CD4-positive, alpha-beta T cell treated with Interleukin-1 beta for 1 hour (primary cell): ENCODE measurements around the gene TNFRSF18.
A peak's percentile ranks its signal among the peaks of the same experiment; 100 is the strongest.

Experiments used
- DNase-seq, 2 donors: peaks; one replicate each; pipeline ENCODE4 v3.0.0-alpha.2; 2020 to 2022

The TNFRSF18 gene

DNA sequence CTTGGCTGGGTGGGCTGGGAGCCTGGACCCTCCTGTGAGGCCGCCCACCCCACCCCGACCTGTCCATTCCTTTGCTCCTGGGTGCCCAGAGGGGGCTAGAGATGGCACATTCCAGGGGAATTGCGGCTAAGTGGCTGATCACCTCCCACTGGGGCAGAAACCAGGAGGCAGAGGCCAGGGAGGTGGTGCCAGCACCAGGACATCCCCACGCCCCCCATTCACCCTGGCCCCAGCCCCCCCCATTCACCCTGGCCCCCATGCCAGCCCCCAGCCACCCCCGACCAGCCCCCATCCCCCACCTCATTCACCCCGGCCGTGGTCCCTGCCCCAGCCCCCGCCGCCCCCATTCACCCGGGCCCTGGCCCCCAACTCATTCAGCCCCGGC lies 33.9 kb upstream of the TNFRSF18 start:
- no peak for DNase-seq

DNA sequence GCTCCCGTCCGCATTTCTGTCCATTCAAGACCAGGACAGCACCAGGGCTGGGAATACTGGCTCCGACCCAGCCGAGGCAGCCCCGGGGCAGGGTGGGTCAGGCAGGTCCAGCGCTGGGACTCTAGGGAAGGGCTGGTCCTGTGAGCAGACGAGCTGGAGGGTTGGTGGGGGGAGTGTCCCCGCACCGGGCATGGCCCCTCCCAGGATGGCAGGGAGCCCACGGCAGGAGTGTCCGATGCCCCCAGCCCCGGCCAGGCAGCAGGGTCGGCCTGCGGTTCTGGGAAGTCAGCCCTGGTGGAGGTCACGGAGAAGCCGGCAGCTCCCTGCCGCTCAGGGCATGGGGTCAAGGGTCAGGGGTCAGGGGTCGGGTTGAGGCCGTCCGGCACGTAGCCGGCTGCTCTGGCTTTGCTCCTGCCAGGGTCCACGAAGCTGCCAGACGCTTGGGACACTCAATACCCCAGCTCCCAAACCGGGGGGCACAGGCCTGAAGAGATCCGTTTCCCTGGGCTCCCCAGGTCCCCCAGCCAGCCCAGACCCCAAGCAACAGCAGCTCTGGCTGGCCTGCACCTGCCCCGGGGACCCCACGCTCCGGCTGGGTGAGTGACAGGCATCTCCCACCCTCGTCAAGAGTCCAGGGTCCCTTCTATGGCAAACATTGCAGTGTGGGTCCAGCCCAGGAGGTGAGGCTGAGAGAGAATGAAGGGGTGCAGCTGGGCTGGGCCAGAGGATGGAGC lies 33.4 kb upstream of the TNFRSF18 start:
- no peak for DNase-seq

DNA sequence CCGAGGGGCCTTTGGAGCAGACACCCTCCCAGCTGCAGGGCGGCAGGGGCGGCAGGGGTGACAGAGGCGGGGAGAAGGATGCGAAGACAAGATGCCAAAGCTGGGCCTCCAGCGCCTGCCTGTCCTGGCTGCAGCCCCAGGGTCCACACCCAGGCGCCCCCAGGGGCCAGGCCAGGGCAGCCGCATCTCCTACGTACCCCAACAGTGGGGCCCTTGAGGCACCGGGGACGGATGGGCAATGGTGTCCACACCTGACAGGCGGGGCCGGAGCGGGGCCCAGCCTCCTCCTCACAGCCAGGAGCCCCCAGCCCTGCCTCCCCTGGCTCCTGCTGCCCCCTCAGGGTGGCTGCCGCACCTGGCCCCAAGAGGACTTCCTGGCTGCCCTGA lies 32.8 kb upstream of the TNFRSF18 start:
- no peak for DNase-seq

DNA sequence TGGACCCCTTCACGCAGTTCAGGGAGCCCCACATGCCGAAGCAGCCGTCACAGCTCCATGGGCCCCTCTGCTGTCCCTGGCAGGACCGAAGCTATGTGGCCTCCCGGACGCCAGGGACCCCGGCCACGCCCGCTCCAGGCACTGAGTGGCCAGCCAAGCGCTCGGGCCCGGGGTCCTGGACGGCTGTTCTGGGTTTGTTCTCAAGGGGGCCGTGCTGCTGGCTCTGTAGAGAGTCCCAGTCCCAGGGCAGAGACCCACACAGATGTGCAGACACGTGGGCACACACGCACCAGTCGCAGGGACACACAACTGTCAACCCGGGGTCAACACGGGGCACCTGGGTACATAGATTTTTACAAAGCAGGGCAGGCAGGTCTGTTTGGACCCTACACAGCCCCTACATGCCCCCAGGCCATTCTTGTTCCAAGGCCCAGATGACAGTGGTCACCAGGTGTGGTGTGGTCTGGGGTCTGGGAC lies 32.3 kb upstream of the TNFRSF18 start:
- DNase-seq, result no peak

DNA sequence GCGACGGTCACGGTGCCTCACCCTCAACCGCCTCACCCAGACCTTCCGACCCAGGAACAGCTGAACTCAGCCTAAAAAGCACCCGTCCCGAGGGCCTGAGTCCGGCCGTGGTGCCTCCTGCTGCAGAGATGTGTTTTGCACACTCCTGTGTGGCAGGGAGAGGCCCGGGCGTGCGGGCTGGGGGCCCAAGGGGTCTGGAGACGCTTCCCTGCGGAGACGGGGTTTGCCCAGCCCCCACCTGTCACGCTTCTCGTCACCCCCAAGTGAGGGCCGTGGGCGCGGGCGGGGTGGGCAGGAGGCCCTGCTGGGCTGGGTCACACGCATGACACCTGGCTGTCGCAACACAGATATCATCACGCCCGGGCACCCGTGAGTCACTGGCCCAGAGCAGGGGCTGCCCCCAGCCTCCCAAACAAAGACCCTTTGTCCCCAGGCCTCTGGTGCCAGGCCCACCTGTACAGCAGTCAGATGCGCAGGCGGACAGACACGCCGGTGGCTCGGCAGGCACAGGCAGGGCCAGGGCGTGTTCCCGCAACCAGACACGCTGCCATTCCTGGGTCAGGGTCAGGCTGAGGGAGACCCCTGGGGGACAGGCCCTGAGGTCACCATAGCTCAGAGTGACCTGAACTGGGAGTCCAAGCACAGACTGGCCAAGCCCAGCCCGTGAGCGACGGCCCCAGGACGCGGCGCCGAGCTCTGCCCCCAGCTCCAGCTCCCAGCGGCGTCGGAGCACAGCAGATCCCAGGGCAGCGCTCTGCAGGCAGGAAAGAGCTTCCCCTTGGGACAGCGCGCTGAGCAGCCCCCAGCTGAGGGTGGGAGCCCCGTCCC lies 31.7 kb upstream of the TNFRSF18 start:
- DNase-seq, result no peak

DNA sequence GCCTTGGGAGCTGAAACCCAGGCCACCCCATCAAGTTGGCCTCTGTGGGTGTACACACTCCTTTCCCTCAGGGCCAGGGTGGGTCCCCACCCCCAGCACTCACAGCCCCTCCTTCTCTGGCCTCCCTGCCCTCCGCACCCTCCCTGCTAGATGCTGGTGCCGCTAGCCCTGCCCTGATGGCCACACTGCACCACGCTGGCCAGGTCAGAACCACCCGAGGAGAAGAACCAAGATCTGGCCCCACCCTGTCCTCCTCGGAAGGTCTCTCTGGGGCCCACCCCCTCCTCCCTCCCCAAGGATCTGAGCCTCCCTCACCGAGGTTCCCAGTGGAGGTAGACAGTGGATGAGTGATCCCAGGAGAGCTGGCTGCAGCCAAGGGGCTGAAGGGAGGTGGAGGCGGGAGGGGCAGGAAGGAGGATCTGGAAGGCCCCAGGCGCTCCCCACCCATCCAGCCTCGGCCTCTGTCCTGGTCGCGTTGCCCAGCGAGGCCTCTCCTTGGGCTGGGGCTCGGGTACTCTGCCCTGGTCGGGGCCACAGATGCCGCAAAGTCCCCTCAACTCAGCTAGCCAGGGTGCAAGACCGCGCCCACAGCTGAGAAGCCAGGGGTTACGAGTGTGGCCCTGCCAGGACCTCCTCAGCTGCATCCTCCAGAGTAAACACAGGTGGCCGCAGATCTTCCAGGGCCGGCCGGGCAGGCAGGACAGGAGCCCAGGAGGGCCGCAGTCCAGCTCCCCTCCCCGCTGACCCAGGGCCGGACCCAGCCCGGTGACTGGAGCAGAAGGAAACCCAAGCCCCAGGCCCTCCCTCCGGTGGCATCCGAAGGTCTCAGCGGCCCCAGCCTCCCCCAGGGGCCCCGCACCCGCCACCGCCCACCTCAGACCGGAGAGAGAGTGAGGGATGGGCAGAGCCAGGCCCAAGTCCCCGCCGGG lies 30.8 kb upstream of the TNFRSF18 start:
- no peak for DNase-seq

DNA sequence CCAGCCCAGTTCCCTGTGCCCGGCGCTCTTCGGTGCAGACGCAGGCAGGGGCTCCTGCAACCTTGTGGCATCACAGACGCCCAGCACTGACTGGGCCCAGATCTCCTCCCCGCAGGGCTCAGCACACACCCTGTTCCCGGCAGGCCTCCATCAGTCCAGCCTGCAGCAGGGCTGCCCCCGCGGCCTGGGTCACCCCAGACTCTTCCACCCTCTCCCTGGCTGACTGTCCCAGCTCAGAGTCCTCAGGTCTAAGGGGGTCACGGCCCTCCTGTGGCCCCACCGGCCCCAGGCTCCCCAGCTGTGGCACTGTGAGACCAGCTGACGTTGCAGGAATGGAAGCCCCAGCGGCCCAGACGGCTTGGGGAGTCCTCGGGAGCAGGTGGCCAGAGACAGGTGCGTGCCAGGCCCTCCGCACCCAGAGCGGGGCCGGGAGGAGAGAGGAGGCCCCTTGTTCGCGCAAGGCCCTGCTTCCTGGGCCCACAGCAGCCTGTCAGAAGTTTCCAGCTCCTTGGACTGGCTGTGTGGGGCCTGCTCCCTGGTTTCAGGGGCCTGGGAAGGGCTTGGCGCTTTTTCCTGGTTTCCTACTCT lies 29.9 kb upstream of the TNFRSF18 start:
- no peak for DNase-seq

DNA sequence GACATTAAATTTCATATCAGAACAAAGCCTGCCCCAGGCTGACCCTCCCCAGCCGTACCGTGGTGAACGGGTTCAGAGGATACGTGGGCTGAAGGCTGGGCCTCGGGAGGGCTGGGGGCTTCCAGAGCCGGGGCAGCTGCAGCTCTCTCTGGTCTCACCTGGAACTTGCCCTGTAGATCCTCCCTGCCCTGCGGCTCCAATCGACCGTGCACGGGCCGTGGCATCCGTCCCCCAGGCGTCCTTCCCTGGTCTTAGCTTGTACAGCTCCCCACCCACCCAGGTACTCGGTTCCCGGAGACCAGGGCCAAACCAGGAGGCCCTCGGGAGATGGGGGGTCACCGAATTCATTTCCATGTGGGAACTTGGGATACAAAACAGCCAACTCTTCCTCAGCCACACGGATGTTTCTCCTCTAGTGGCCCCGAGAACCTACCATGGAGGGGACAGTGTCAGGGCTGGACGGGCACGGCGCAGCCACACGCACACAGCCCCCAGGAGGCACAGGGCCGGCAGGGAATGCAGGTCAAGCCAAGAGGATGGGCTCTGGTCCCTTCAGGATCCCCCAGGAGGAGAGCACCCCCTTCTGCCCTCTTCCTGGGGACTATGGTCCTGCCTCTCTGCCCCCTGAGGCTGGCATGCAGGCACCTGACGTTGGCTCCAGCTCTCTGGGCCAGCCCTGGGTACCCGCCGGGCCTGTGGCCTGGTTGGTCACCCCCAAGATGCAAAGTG lies 28.8 kb upstream of the TNFRSF18 start:
- DNase-seq, result no peak

DNA sequence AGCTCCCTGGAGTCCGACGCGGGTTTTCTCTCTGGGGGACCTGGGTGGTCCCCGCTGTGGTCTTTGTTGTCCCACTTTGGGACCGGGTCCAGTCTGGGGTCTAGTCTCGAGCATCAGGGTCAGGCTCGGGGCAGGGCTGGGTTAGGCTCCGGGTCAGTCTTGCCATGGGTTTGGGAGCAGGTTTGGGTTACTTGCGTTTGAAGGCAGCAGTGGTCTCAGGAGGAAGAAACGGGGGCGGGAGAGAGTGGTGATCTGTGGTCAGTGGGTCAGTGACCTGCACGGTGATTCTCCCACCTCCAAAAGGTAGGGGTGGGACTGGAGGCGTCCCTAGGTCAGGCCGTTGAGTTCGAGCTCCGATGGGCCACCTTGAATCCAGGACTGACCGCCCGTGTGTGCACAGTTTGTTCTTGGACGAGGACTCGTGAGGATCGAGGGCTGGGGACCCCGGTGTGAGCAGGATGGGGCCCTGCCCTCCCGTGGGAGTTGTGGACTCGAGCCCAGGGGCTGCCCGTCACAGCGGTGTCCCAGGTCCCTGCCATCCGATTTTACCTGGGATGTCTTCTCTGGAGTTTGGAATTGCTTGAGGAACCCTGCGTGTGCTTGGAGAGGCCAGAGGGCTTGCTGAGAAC lies 27.9 kb upstream of the TNFRSF18 start:
- DNase-seq, result no peak

DNA sequence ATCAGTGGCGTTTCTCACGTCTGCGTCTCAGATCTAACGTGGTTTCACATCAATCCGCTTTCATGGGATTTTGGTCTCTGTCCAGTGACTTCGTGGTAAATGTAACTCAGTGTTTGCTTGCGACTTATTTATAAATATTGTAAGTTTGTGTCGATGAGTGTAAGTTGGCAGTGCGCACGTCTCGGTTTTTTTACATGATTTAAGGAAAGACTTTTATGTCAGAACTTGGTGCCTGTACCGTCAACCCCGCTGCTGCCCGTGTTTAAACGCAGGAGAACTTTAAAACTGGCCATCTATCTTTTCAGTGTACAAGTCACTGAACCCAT lies 27.1 kb upstream of the TNFRSF18 start:
- DNase-seq, result no peak

DNA sequence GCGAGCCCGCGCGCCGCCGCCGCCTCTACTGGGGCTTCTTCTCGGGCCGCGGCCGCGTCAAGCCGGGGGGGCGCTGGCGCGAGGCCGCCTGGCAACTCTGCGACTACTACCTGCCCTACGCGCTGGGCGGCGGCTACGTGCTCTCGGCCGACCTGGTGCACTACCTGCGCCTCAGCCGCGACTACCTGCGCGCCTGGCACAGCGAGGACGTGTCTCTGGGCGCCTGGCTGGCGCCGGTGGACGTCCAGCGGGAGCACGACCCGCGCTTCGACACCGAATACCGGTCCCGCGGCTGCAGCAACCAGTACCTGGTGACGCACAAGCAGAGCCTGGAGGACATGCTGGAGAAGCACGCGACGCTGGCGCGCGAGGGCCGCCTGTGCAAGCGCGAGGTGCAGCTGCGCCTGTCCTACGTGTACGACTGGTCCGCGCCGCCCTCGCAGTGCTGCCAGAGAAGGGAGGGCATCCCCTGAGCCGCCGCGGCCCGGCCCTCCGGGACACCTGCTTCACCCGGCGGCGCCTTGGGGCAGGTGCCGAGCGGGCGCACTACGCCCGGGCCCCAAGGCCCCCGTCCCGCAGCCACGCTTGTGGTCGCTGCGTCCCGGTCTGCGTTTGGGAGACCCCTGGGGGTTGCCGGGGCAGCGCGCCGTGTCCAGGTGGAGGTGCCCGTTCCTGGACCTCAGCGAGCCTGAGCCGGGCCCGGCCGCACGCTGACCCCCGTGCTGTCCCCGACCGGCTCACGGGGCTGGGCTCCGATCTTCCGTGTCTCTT lies 26.6 kb upstream of the TNFRSF18 start:
- DNase-seq, result no peak

DNA sequence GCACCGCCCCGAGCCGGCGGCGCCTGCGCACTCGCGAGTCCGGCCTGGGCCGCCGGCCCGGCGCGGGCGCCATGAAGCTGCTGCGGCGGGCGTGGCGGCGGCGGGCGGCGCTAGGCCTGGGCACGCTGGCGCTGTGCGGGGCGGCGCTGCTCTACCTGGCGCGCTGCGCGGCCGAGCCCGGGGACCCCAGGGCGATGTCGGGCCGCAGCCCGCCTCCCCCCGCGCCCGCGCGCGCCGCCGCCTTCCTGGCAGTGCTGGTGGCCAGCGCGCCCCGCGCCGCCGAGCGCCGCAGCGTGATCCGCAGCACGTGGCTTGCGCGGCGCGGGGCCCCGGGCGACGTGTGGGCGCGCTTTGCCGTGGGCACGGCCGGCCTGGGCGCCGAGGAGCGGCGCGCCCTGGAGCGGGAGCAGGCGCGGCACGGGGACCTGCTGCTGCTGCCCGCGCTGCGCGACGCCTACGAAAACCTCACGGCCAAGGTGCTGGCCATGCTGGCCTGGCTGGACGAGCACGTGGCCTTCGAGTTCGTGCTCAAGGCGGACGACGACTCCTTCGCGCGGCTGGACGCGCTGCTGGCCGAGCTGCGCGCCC lies 25.9 kb upstream of the TNFRSF18 start, which contains the start of gene B3GALT6:
TSS of gene B3GALT6 (plus strand) at position 30 of the 588 bp plus-strand sequence. CDS start at position 72, 42 bp downstream.
- DNase-seq, result no peak

DNA sequence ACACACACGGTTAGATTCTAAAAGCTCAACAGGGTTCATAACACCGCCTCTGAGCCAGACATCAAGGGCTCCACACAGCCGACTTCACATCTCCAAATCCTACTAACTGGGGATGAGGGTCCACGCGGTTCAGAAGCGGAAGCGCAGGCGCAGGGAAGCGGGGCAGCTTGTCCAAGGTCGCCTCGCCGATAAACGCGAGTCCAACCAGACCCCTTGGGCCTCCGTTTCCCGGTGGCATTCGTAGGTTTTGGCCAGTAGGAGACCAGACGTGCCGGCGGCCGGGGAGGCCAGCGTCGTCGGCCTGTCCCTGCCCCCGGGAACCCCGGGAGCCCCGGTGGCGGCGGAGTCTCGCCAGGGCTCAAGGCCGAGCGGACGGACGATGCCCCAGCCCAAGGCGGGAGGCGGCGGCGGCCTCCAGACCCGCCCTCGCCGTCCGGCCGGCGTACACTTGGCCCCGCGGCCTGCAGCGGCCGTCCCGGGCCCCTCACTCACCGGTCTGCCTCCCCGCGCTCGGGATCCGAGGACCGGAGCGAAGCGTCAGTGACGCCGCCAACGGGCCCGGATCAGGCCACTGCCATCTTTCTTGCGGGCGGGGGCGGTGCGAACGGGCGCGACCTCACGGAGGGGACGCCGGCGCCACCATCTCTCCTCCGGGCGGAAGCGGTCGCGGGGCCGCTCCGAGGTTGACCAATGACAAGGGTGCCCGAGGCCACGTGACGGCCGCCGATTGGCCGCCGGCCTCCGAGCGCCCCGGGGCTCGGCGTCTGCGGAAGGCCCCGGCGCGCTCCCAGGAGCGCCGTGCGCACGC lies 25.2 kb upstream of the TNFRSF18 start, which contains the start of gene SDF4:
TSS of gene SDF4 (minus strand) at position 602 of the 808 bp plus-strand sequence. CDS start 3,229 bp downstream, outside the sequence.
- peak; percentile 97 to 98 for DNase-seq

DNA sequence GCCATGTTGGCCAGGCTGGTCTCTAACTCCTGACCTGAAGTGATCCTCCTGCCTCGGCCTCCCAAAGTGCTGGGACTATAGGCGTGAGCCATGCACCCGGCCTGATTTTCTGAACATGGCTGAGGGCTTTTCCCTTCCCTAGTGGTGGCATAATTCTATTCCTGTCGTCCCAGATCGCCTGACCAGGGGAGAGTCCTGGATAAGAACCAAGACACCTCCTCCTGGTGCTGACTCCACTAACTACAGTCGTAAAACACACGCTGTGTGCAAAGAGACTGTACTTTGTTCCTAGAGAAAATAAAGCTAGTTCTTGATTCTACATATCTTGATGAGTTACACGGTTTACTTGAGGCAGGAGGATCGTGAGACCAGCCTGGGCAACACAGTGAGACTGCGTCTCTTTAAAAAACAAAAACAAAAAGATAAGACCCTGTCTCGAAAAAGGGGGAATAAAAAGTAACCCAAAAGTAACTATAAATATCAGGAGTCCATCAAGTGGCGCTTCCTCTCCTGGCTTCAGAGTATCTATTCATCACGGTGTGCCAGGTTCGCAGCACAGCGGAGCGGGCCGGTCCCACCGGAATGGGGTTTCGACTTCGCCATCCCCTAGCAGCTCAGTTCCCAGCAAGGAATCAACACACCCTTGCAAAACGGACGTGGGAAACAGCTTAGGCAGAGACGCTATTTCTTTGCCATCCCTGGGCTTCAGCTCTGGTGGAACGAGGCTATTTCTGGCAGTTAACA lies 24.4 kb upstream of the TNFRSF18 start:
- no peak for DNase-seq

DNA sequence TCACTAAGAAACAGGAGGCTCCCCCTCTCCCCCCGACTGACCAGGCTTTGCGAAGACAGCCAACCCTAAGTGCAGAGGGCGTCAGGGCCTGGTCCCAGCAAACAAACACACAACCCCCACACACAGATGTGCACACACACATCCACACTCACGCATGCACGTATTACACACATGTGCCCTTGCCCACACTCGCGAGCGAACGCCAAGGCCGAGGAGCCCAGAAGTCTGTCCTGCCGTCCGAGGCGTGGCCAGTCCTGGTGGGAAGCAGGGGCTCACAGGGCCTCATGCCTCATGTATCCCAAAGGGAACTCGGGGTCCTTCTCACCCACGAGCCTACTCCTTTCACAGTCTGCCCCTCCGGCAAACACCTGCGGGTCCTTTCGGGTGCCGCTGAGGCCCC lies 23.4 kb upstream of the TNFRSF18 start:
- no peak for DNase-seq

DNA sequence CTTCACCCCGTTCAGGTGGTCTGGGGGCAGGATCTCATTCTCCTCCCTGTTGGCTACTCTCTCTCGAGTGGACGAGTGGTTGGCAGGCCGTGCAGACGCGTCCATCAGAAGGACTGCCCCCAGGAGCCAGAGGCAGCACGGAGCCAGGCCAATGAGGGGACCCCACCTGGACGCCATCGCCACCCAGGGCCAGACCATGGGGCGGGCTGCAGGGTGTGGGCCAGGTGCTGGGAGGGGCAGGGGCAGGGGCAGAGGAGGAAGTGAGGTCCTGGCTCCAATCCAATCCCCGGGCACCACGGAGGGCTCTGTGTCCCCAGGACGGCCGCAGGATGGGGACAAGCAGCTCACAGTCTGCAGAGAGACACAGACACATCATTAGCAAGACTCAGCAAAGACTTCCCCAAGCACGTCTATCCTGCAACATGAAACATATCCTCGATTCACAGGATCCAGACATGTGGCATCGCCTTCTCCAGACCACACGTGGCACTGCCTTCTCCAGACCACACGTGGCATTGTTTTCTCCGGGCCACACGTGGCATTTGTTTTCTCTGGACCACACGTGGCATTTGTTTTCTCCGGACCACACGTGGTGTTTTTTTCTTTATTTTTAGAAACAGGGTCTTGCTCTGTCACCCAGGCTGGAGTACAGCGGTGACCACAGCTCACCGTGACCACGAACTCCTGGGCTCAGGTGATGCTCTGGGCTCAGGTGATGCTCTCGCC lies 22.4 kb upstream of the TNFRSF18 start:
- no peak for DNase-seq

DNA sequence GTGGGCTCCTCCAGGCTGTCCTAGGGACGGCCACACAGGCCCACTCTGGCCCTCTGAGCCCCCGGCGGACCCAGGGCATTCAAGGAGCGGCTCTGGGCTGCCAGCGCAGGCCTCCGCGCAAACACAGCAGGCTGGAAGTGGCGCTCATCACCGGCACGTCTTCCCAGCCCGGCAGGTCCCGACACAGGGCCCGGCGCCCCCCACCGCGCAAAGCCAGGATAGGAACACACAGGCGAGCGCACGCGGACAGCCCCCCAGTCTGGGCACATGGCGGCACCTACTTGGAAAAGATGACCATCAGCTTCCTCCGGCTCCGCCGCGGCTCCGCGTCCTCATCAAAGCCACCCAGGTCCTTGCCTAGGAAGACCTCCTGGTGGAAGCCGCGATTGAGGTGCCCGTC lies 21.8 kb upstream of the TNFRSF18 start:
- no peak for DNase-seq

DNA sequence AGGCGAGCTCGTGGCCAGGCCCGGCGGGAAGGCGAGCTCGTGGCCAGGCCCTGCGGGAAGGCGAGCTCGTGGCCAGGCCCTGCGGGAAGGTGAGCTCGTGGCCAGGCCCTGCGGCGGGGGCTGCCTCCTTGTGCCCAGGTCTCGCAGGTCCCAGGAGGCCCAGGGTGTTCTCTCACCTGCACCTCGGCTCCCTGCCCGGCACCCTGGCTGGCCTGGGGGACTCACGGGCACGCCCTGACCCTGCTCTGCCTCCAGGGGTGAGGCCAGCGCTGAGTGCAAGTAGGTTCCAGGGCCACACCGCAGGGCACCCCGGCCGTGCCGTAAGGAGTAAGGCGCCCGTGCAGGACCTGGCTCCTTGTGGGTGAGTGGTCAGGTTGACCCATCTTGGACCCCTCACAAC lies 21.0 kb upstream of the TNFRSF18 start:
- no peak for DNase-seq
